DOHH2 (cell line): ENCODE results near the gene UBE2H.

Source experiments
- EZH2phosphoT487 ChIP-seq: fragments of 200-600 bp; sonication (generic); IDR thresholded peaks from 2 replicates; pipeline ENCODE4 v1.6.1; 2017; ENCODE audit warnings: borderline replicate concordance, mild to moderate bottlenecking, antibody characterized with exemption, low read length, moderate library complexity, mixed read lengths
- TF ChIP-seq, protein P1 (sequence below): fragments of 200-600 bp; sonication (generic); IDR thresholded peaks from one replicate; pipeline ENCODE4 v1.5.1; 2014; ENCODE audit warnings: antibody characterized with exemption, mild to moderate bottlenecking, low read depth, low read length; ENCODE audit not compliant: poor library complexity, severe bottlenecking

DNA sequence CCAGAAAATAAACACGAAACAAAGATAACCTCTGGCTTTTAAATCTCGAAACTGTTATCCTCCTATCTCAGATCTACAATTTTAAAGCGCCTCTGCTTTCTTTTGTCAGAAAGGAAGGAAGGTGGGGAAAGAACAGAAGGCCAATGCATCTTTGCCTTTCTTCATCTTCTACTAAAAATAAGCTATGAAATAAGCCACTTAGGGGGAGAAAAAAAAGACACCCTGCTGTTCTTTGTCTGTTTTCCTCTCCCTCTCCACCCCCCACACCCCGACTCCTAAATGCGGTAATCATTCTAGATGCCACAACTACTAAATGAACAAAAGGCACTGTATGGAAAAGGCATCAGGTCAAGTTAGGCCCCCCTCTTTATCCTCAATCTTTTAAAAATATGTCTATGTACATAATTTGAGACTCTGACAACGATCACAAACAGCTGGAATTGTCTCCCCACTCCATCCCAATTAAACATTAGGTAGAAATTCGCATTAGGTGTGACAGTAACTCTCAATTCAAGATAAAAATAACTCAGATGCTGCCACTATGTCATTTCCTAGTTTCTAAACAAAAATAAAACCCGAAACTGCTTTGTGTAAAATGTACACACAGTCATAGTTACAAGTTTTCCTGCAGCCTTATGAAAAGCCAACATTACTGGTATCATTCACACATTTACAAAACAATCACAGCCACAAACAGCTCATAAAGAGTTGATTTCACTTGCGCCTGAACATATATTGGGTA lies 2.4 kb downstream of the UBE2H start:
- TF ChIP-seq, protein P1, sequence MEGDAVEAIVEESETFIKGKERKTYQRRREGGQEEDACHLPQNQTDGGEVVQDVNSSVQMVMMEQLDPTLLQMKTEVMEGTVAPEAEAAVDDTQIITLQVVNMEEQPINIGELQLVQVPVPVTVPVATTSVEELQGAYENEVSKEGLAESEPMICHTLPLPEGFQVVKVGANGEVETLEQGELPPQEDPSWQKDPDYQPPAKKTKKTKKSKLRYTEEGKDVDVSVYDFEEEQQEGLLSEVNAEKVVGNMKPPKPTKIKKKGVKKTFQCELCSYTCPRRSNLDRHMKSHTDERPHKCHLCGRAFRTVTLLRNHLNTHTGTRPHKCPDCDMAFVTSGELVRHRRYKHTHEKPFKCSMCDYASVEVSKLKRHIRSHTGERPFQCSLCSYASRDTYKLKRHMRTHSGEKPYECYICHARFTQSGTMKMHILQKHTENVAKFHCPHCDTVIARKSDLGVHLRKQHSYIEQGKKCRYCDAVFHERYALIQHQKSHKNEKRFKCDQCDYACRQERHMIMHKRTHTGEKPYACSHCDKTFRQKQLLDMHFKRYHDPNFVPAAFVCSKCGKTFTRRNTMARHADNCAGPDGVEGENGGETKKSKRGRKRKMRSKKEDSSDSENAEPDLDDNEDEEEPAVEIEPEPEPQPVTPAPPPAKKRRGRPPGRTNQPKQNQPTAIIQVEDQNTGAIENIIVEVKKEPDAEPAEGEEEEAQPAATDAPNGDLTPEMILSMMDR: no peak
- no peak for TF ChIP-seq EZH2phosphoT487
